ENCODE data around the gene PATZ1.

GRCh38 chr22:31333641-31334040 is 12.5 kb downstream of the PATZ1 start:
- TF ChIP-seq CTCF (IDR thresholded peaks at IDR 0.05): no peak
- TF ChIP-seq POLR2A (IDR thresholded peaks at IDR 0.05): no peak

Measured in ovary (tissue), 3 donors.